GM12865 (cell line): ENCODE results near the gene CCL24.
"Not testable (repeated sequence)": the region's sequence is repeated elsewhere in the genome, so short reads cannot be mapped to it uniquely, and the experiment has no call there.

Source experiments
- DNase-seq: peaks from one replicate; pipeline ENCODE4 v3.0.0; 2010; ENCODE audit warnings: low read depth
- H3K4me3 ChIP-seq: 2 replicates; pipeline ENCODE4 v1.5.1; 2011; ENCODE audit warnings: mild to moderate bottlenecking, low read depth, low read length, control low read depth
- CTCF ChIP-seq: IDR thresholded peaks from 2 replicates; pipeline ENCODE4 v1.5.1; 2011; ENCODE audit warnings: low read length, control low read depth, low read depth, inconsistent platforms; ENCODE audit not compliant: insufficient read depth; ENCODE audit errors: missing control alignments

Gene CCL24

DNA sequence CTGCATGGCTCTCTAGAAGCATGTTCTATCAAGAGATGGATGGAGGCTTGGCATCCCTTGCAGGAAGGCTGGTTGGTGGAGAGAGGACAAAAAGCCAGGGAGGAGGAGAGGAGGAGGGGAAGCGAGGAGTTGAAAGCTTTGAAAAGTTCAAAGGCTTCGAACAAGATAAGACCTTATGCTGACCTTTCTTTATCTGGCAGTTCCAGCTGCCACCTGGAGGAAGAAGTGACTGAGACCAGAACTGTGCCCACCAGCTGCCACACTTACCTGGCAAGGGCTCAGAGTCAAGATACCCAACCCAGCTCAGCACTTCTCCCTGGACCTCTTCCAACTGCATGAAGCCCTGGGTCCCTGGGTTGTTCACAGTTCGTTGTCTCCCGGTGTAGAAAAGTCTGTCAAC lies 14.8 kb downstream of the CCL24 start:
- peak; percentile 17 for DNase-seq
- no peak for TF ChIP-seq CTCF
- no peak overlapping the region for H3K4me3 ChIP-seq

DNA sequence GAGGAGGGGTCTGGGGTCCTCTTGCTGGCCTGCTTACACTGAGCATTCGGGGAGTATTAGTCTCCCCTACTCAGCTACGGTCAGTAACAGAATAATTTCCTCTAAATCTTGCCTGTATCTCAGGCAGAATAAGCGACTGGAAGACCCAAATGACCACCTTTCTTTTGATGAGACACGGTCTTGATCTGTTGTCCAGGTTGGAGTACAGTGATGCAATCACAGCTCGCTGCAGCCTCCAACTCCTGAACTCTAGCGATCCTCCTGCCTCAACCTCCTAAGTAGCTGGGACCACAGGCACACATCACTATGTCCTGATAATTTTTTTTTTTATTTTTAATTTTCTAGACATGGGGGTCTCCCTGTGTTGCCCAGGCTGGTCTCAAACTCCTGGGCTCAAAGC lies 17.2 kb downstream of the CCL24 start:
- H3K4me3 ChIP-seq = no peak overlapping the region
- no peak for TF ChIP-seq CTCF
- DNase-seq = no peak

GRCh38 chr7:75795831-75796285 lies 17.7 kb downstream of the CCL24 start:
- TF ChIP-seq CTCF = no peak
- DNase-seq = no peak
- H3K4me3 ChIP-seq = no peak overlapping the region

DNA sequence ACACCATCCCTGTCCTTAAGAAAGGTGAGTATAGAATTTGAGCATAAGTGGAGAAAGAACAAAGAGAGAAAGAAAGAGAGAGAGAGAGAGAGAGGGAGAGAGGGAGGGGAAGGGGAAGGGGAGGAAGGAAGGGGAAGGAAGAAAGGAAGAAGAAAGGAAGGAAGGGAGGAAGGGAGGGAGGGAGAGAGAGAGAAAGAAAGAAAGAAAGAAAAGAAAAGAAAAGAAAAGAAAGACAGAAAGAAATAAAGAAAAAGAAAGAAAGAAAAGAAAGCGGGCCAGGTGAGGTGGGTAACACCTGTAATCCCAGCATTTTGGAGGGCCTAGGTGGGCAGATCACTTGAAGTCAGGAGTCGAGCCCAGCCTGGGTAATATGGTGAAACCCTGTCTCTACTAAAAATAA lies 19.9 kb downstream of the CCL24 start:
- no peak for TF ChIP-seq CTCF
- no peak overlapping the region for H3K4me3 ChIP-seq

DNA sequence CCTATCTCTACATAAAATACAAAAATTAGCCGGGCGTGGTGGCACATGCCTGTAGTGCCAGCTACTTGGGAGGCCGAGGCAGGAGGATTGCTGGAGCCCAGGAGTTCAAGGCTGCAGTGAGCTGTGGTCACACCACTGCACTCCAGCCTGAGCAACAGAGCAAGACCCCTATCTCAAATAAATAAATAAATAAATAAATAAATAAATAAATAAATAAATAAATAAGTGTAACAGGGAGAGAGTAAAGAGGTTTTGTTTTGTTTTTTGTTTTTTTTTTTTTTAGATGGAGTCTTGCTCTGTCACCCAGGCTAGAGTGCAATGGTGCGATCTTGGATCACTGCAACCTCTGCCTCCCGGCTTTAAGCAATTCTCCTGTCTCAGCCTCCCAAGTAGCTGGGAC lies 21.0 kb downstream of the CCL24 start:
- not testable (repeated sequence) for DNase-seq, H3K4me3 ChIP-seq

More for the DNA sequence above, 19.9 kb downstream of the CCL24 start:
- DNase-seq = no peak

- DNase-seq = no peak
- TF ChIP-seq CTCF = no peak
- H3K4me3 ChIP-seq = no peak overlapping the region
Observed at GRCh38 chr7:75789361-75789924, 24.2 kb downstream of the CCL24 start.

GRCh38 chr7:75788154-75788847 lies 25.3 kb downstream of the CCL24 start:
- not testable (repeated sequence) for H3K4me3 ChIP-seq, DNase-seq

GRCh38 chr7:75783058-75783457 lies 30.5 kb downstream of the CCL24 start:
- DNase-seq, H3K4me3 ChIP-seq: not testable (repeated sequence)

GRCh38 chr7:75780647-75781273 lies 32.8 kb downstream of the CCL24 start:
- not testable (repeated sequence) for H3K4me3 ChIP-seq, DNase-seq

DNA sequence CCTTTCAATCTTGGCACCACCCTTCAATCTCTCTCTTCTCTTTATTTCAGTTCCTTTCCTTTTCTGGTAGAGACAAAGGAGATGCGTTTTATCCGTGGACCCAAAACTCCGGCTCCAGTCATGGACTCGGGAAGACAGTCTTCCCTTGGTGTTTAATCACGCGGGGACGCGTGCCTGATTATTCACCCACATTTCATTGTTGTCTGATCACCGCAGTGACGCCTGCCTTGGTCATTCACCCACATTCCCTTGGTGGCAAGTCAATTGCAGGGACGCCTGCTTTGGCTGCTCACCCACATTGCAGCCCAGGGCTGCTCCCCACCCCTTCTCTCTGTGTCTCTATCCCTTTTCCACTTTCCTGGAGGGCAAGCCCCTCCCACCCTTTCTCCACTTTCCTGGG lies 34.1 kb downstream of the CCL24 start:
- not testable (repeated sequence) for H3K4me3 ChIP-seq, DNase-seq

DNA sequence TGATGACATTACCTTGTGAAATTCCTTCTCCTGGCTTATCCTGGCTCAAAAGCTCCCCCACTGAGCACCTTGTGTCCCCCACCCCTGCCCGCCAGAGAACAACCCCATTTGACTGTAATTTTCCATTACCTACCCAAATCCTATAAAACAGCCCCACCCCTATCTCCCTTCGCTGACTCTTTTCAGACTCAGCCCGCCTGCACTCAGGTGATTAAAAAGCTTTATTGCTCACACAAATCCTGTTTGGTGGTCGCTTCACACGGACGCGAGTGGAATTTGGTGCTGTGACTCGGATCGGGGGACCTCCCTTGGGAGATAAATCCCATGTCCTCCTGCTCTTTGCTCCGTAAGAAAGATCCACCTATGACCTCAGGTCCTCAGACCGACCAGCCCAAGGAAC lies 34.6 kb downstream of the CCL24 start:
- not testable (repeated sequence) for H3K4me3 ChIP-seq, DNase-seq
